Measurements from ENCODE around the gene EPB41L4B. TPM values are rescaled to one million over a fixed set of nuclear protein-coding genes. Genes with fewer than 3 reads are reported as not detected.

Gene EPB41L4B
- total RNA-seq, 1 donor from 2014 or later = 5.5 TPM

- Mint-ChIP-seq H3K27ac (no peak overlapping the region), H3K4me3 (no peak overlapping the region), H3K4me1 (no peaks in the 10 kb centered on the region), H3K9me3 (peaks cover 11% of the 10 kb centered on the region), H3K27me3 (ENCODE audit: low read depth) (peaks cover 3% of the 10 kb centered on the region), H3K36me3 (peaks cover 4% of the 10 kb centered on the region)
- DNase-seq (ENCODE audit: low spot score in 2 of 2, unreplicated experiment in 2 of 2) = no peak
- no peak for TF ChIP-seq CTCF (IDR thresholded peaks at IDR 0.05; ENCODE audit: unreplicated experiment)
These were observed 171.8 kb downstream of the EPB41L4B start for GRCh38 chr9:109149089-109149488.

DNA sequence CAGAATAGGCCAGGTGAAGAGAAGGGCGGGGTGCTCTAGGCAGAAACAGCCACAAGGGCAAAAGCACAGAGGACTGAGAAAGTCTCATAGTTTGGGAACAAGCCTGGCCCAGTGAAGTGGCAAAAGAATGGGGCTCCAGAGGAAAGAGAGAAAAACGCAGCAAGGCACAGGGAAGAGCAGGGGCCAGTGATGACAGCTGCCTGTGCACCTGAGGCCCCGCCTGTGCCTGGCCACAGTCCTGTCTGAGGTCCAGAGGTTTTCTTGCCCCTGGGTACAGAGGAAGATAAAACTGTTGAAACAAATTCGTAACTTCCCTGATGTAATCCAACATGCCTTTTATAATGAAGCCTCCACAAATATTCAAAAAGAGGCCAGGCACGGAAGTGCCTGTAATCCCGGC is 175.8 kb downstream of the EPB41L4B start:
- Mint-ChIP-seq H3K27me3 (ENCODE audit: low read depth) (peaks cover 3% of the 10 kb centered on the region), H3K27ac (no peak overlapping the region), H3K4me3 (no peak overlapping the region), H3K4me1 (no peaks in the 10 kb centered on the region), H3K9me3 (no peaks in the 10 kb centered on the region), H3K36me3 (peaks cover 3% of the 10 kb centered on the region)
- no peak for DNase-seq (ENCODE audit: low spot score in 2 of 2, unreplicated experiment in 2 of 2)
- TF ChIP-seq CTCF (IDR thresholded peaks at IDR 0.05; ENCODE audit: unreplicated experiment) = no peak

DNA sequence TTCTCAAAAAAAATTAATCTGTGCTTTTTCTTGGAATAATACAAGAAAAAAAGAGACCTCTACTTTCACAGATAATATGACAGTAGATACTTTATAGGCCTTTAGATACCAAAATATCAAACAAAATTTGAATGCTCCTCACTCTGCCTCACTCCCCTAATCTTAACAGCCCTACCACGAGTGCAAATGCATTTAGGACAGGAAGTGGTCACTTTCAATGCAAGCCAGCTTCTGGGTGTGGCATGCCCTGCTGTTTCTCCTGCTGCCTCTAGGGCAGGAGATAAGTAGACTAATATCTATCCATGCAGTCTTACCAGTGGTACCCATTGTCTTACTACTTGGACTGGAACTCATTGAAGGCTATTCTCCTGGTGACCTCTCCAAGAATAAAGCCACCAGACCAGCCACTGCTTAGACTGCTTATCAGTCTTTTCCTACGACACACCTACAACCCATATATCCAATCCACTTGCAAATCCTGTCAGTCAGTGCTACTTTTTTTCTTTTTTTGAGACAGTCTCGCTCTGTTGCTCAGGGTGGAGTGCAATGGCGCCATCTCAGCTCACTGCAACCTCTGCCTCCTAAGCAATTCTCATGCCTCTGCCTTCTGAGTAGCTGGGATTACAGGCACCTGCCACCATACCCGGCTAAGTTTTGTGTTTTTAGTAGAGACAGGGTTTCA is 176.8 kb downstream of the EPB41L4B start:
- Mint-ChIP-seq H3K4me1 (no peaks in the 10 kb centered on the region), H3K27me3 (ENCODE audit: low read depth) (peaks cover 3% of the 10 kb centered on the region), H3K4me3 (no peak overlapping the region), H3K36me3 (peaks cover 3% of the 10 kb centered on the region), H3K27ac (no peak overlapping the region), H3K9me3 (no peaks in the 10 kb centered on the region)
- no peak for TF ChIP-seq CTCF (IDR thresholded peaks at IDR 0.05; ENCODE audit: unreplicated experiment)
- no peak for DNase-seq (ENCODE audit: low spot score in 2 of 2, unreplicated experiment in 2 of 2)

- no peak overlapping the region for H3K27ac Mint-ChIP-seq
- H3K36me3 Mint-ChIP-seq = peaks cover 5% of the 10 kb centered on the region
- no peaks in the 10 kb centered on the region for H3K27me3 Mint-ChIP-seq (ENCODE audit: low read depth)
- no peak overlapping the region for H3K4me3 Mint-ChIP-seq
- H3K4me1 Mint-ChIP-seq = no peaks in the 10 kb centered on the region
- H3K9me3 Mint-ChIP-seq = no peaks in the 10 kb centered on the region
- DNase-seq (ENCODE audit: low spot score in 2 of 2, unreplicated experiment in 2 of 2) = no peak
- no peak for TF ChIP-seq CTCF (IDR thresholded peaks at IDR 0.05; ENCODE audit: unreplicated experiment)
These were observed 179.5 kb downstream of the EPB41L4B start for GRCh38 chr9:109141375-109141774.

DNA sequence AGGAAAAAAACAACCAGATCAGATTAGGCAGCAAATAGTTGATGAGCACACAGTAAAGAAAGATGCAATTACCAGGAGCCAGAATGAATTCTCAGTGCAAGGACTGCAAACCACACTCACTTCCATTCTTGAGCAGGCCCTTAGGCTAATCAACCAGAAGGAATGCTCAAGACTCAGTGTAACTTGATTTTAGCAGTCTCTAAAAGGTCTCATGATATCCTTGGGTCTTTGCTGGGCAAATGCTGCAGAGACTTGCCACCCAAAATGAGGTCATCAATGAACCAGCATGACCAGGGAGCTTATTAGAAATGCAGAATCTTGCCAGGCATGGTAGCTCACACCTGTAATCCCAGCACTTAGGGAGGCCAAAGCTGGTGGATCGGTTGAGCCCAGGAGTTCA is 181.0 kb downstream of the EPB41L4B start:
- Mint-ChIP-seq H3K36me3 (peaks cover 5% of the 10 kb centered on the region), H3K4me3 (no peak overlapping the region), H3K4me1 (no peaks in the 10 kb centered on the region), H3K27me3 (ENCODE audit: low read depth) (no peaks in the 10 kb centered on the region), H3K9me3 (no peaks in the 10 kb centered on the region), H3K27ac (no peak overlapping the region)
- DNase-seq (ENCODE audit: low spot score in 2 of 2, unreplicated experiment in 2 of 2) = no peak
- TF ChIP-seq CTCF (IDR thresholded peaks at IDR 0.05; ENCODE audit: unreplicated experiment) = no peak

DNA sequence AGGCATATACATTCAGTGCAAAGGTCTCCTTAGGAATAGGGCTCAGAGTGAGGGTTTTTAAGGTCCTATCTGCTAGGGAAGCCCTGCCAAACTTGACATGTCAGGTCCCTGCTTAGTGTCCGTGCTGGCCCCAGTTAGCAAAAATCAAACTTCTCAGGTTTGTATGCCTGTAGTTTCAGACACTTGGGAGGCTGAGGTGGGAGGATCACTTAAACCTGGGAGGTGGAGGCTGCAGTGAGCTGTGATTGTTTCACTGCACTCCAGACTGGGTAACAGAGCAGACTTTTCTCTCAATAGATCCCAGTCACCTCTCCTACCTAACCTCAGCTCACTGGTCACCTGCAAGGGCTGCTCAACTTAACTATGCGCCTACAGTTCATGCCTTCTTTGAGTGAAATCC is 182.4 kb downstream of the EPB41L4B start:
- H3K27ac Mint-ChIP-seq = no peak overlapping the region
- no peaks in the 10 kb centered on the region for H3K4me1 Mint-ChIP-seq
- DNase-seq (ENCODE audit: low spot score in 2 of 2, unreplicated experiment in 2 of 2) = no peak
- no peaks in the 10 kb centered on the region for H3K9me3 Mint-ChIP-seq
- no peak overlapping the region for H3K4me3 Mint-ChIP-seq
- H3K27me3 Mint-ChIP-seq (ENCODE audit: low read depth) = no peaks in the 10 kb centered on the region
- H3K36me3 Mint-ChIP-seq = peaks cover 5% of the 10 kb centered on the region
- TF ChIP-seq CTCF (IDR thresholded peaks at IDR 0.05; ENCODE audit: unreplicated experiment) = no peak

Measured in mesothelial cell of epicardium (in vitro differentiated cells).